ENCODE measurements around the gene CERT1. TPM values are rescaled to one million over a fixed set of nuclear protein-coding genes. Genes with fewer than 3 reads are reported as not detected.

The CERT1 gene
- polyA plus RNA-seq, 2 of the 4 experiments (the other 2 are of a cell fraction): 19.5 to 22.5 TPM

- Histone ChIP-seq H3K4me2 (no peak overlapping the region), H3K4me3 (no peak overlapping the region), H3K9me3 (peaks cover 23% of the 10 kb centered on the region), H3K27ac (no peak overlapping the region), H3K4me1 (peaks cover under 1% of the 10 kb centered on the region; the same call in 1 of the 3 replicates)
- ChIA-PET CTCF (no interaction called here), POLR2A (no interaction called here)
- no peak for ATAC-seq
- no peak for DNase-seq (ENCODE audit: low read depth in 1 of 2, low spot score in 1 of 2)
- no peak for TF ChIP-seq BHLHE40 (IDR thresholded peaks at IDR 0.05; ENCODE audit: low read depth, low read length)
- TF ChIP-seq ESRRA (IDR thresholded peaks at IDR 0.05; ENCODE audit: borderline replicate concordance, low read length): no peak
- no peak for TF ChIP-seq FOXS1 (CRISPR knock-in tag; IDR thresholded peaks at IDR 0.05)
- TF ChIP-seq, protein P1, sequence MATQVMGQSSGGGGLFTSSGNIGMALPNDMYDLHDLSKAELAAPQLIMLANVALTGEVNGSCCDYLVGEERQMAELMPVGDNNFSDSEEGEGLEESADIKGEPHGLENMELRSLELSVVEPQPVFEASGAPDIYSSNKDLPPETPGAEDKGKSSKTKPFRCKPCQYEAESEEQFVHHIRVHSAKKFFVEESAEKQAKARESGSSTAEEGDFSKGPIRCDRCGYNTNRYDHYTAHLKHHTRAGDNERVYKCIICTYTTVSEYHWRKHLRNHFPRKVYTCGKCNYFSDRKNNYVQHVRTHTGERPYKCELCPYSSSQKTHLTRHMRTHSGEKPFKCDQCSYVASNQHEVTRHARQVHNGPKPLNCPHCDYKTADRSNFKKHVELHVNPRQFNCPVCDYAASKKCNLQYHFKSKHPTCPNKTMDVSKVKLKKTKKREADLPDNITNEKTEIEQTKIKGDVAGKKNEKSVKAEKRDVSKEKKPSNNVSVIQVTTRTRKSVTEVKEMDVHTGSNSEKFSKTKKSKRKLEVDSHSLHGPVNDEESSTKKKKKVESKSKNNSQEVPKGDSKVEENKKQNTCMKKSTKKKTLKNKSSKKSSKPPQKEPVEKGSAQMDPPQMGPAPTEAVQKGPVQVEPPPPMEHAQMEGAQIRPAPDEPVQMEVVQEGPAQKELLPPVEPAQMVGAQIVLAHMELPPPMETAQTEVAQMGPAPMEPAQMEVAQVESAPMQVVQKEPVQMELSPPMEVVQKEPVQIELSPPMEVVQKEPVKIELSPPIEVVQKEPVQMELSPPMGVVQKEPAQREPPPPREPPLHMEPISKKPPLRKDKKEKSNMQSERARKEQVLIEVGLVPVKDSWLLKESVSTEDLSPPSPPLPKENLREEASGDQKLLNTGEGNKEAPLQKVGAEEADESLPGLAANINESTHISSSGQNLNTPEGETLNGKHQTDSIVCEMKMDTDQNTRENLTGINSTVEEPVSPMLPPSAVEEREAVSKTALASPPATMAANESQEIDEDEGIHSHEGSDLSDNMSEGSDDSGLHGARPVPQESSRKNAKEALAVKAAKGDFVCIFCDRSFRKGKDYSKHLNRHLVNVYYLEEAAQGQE (IDR thresholded peaks at IDR 0.05): no peak
- TF ChIP-seq HOXA7 (CRISPR knock-in tag; IDR thresholded peaks at IDR 0.05): no peak
- TF ChIP-seq BCL3 (IDR thresholded peaks at IDR 0.05): no peak
- TF ChIP-seq SREBF2 (IDR thresholded peaks at IDR 0.05): no peak
- no peak for TF ChIP-seq CBX2 (IDR thresholded peaks at IDR 0.05; ENCODE audit: borderline replicate concordance, low read depth)
- TF ChIP-seq ZNF302 (CRISPR knock-in tag; IDR thresholded peaks at IDR 0.05): no peak
- no peak for TF ChIP-seq KDM5A (IDR thresholded peaks at IDR 0.05)
- TF ChIP-seq EHF (CRISPR knock-in tag; IDR thresholded peaks at IDR 0.05): no peak
- no peak for TF ChIP-seq GATA3 (IDR thresholded peaks at IDR 0.05; ENCODE audit: borderline replicate concordance)
- TF ChIP-seq NPAS2 (CRISPR knock-in tag; IDR thresholded peaks at IDR 0.05; ENCODE audit: borderline replicate concordance): no peak
- no peak for TF ChIP-seq HEYL (CRISPR knock-in tag; IDR thresholded peaks at IDR 0.05)
- TF ChIP-seq RCOR1 (IDR thresholded peaks at IDR 0.05; ENCODE audit: low read depth, low read length): no peak
- TF ChIP-seq ZSCAN20 (CRISPR knock-in tag; IDR thresholded peaks at IDR 0.05): no peak
- no peak for TF ChIP-seq MYC (IDR thresholded peaks at IDR 0.05; ENCODE audit: borderline replicate concordance, low read length)
- no peak for TF ChIP-seq CEBPB (IDR thresholded peaks at IDR 0.05)
- no peak for TF ChIP-seq CBX8 (IDR thresholded peaks at IDR 0.05)
- FAIRE-seq: no peak
- 91% methylated on average over 1 of the region's 1 CpG for WGBS (ENCODE audit: missing lambda C conversion rate)
These were observed 45.9 kb downstream of the CERT1 start for GRCh38 chr5:75465480-75465879.

DNA sequence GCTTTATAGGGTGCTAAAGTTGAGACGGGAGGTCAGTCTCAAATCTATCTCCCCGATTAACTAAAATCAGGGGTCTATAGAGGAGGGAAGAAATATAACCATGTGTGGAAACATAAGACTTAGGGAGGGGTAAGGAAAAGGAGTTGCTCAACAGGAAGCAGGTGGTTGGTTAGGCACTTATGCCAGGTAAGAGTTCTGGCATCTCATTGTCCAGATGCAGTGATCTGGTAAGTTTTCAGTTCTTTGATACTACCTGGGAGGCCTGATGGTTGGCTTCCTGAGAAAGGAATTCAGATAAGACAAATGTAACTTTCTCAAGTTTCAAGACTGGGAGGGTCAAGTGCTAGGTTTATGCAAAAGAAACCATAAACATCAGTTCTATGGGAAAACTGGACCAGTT, 47.7 kb downstream of the CERT1 start:
- H3K27ac ChIP-seq: no peak overlapping the region
- POLR2A ChIA-PET: no interaction called here
- no peak for FAIRE-seq
- no peak overlapping the region for H3K4me3 ChIP-seq
- WGBS (ENCODE audit: missing lambda C conversion rate): 96% methylated on average over 2 of the region's 2 CpGs
- peaks cover 4% of the 10 kb centered on the region; the same call in 1 of the 3 replicates for H3K4me1 ChIP-seq
- CTCF ChIA-PET: no interaction called here
- no peak for ATAC-seq
- H3K4me2 ChIP-seq: no peak overlapping the region
- peaks cover 8% of the 10 kb centered on the region for H3K9me3 ChIP-seq
- TF ChIP-seq BHLHE40 (IDR thresholded peaks at IDR 0.05; ENCODE audit: low read depth, low read length): no peak
- TF ChIP-seq, protein P1 (IDR thresholded peaks at IDR 0.05): no peak
- TF ChIP-seq RFX5 (IDR thresholded peaks at IDR 0.05): no peak
- no peak for TF ChIP-seq USF2 (IDR thresholded peaks at IDR 0.05)
- TF ChIP-seq CBX2 (IDR thresholded peaks at IDR 0.05; ENCODE audit: borderline replicate concordance, low read depth): no peak
- TF ChIP-seq CBX8 (IDR thresholded peaks at IDR 0.05): no peak
- no peak for TF ChIP-seq RARB (CRISPR knock-in tag; IDR thresholded peaks at IDR 0.05)
- TF ChIP-seq, protein P2, sequence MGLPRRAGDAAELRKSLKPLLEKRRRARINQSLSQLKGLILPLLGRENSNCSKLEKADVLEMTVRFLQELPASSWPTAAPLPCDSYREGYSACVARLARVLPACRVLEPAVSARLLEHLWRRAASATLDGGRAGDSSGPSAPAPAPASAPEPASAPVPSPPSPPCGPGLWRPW (IDR thresholded peaks at IDR 0.05): no peak
- TF ChIP-seq HOXA7 (CRISPR knock-in tag; IDR thresholded peaks at IDR 0.05): no peak
- TF ChIP-seq GATA3 (IDR thresholded peaks at IDR 0.05; ENCODE audit: borderline replicate concordance): no peak
- TF ChIP-seq CEBPB (IDR thresholded peaks at IDR 0.05): no peak
- no peak for TF ChIP-seq FOSL2 (IDR thresholded peaks at IDR 0.05)
- TF ChIP-seq FOSL2 (CRISPR knock-in tag; IDR thresholded peaks at IDR 0.05): no peak
- TF ChIP-seq ZFP36 (IDR thresholded peaks at IDR 0.05; ENCODE audit: borderline replicate concordance, partially characterized antibody): no peak
- no peak for DNase-seq (ENCODE audit: low read depth in 1 of 2, low spot score in 1 of 2)
